Mesendoderm (in vitro differentiated cells): Measurements from ENCODE around the gene TNFAIP1.

Source experiments
- DNase-seq: peaks from one replicate; pipeline ENCODE4 v3.0.0; 2013
- H2AK5ac ChIP-seq: 2 replicates; pipeline ENCODE4 v1.6.1; 2013; ENCODE audit warnings: low read length, inconsistent platforms
- H2BK120ac ChIP-seq: 2 replicates; pipeline ENCODE4 v1.6.1; 2013; ENCODE audit warnings: low read depth, mild to moderate bottlenecking, low read length, moderate library complexity, mixed read lengths
- H2BK15ac ChIP-seq: replicated peaks from 2 replicates; pipeline ENCODE4 v1.6.1; 2013; ENCODE audit warnings: low read depth, mild to moderate bottlenecking, moderate library complexity
- H2BK5ac ChIP-seq: 2 replicates; pipeline ENCODE4 v1.6.1; 2013; ENCODE audit warnings: low read length, inconsistent platforms
- H3K18ac ChIP-seq: 2 replicates; pipeline ENCODE4 v1.6.1; 2013; ENCODE audit warnings: mild to moderate bottlenecking, low read length, mixed read lengths
- H3K23ac ChIP-seq: one replicate; pipeline ENCODE4 v1.6.1; 2013; ENCODE audit warnings: low read length
- H3K27ac ChIP-seq: 2 replicates; pipeline ENCODE4 v1.5.1; 2013; ENCODE audit warnings: low read depth, mild to moderate bottlenecking, inconsistent platforms, low read length, moderate library complexity
- H3K27me3 ChIP-seq: 2 replicates; pipeline ENCODE4 v1.6.1; 2013; ENCODE audit warnings: low read length, control low read depth, mild to moderate bottlenecking, inconsistent platforms; ENCODE audit not compliant: insufficient read depth, poor library complexity
- H3K36me3 ChIP-seq: 2 replicates; pipeline ENCODE4 v1.6.1; 2013; ENCODE audit warnings: low read length, inconsistent platforms; ENCODE audit not compliant: control insufficient read depth, insufficient read depth
- H3K4ac ChIP-seq: one replicate; pipeline ENCODE4 v1.6.1; 2013; ENCODE audit warnings: low read depth, mild to moderate bottlenecking, low read length, moderate library complexity
- H3K4me1 ChIP-seq: 2 replicates; pipeline ENCODE4 v1.6.1; 2013; ENCODE audit warnings: low read depth, low read length, inconsistent platforms; ENCODE audit not compliant: control insufficient read depth
- H3K4me2 ChIP-seq: 2 replicates; pipeline ENCODE4 v1.6.1; 2013; ENCODE audit warnings: low read length
- H3K4me3 ChIP-seq: 2 replicates; pipeline ENCODE4 v1.5.1; 2013; ENCODE audit warnings: mild to moderate bottlenecking, low read length
- H3K56ac ChIP-seq: one replicate; pipeline ENCODE4 v1.6.1; 2013; ENCODE audit warnings: low read length
- H3K79me1 ChIP-seq: 2 replicates; pipeline ENCODE4 v1.6.1; 2013; ENCODE audit warnings: low read length, inconsistent platforms
- H3K79me2 ChIP-seq: 2 replicates; pipeline ENCODE4 v1.6.1; 2013; ENCODE audit warnings: mild to moderate bottlenecking, low read length; ENCODE audit not compliant: control insufficient read depth, insufficient read depth
- H3K9ac ChIP-seq: 2 replicates; pipeline ENCODE4 v1.6.1; 2013; ENCODE audit warnings: low read length, inconsistent platforms
- H4K5ac ChIP-seq: one replicate; pipeline ENCODE4 v1.6.1; 2013; ENCODE audit warnings: low read length
- H4K8ac ChIP-seq: one replicate; pipeline ENCODE4 v1.6.1; 2013; ENCODE audit warnings: low read depth, mild to moderate bottlenecking, control low read depth, low read length, moderate library complexity
- WGBS: extraction: QIAGEN DNeasy Blood & Tissue Kit; methylation state at CpG from one replicate; pipeline ENCODE4 v1.1.7; 2013; ENCODE audit warnings: low lambda C conversion rate, missing lambda C conversion rate; ENCODE audit not compliant: insufficient coverage; ENCODE audit errors: extremely low coverage; 5-methylcytosine and 5-hydroxymethylcytosine counted together

TNFAIP1 gene

GRCh38 chr17:28327031-28327607, 8.4 kb upstream of the TNFAIP1 start:
- H3K36me3 ChIP-seq: peaks cover 11% of the 10 kb centered on the region
- no peak overlapping the region for H3K9ac ChIP-seq
- H4K8ac ChIP-seq: no peak overlapping the region
- no peak overlapping the region for H3K4ac ChIP-seq
- H3K4me1 ChIP-seq: no peaks in the 10 kb centered on the region
- no peaks in the 10 kb centered on the region for H3K27me3 ChIP-seq
- H2BK5ac ChIP-seq: no peak overlapping the region
- H3K27ac ChIP-seq: no peak overlapping the region
- DNase-seq: no peak
- peaks cover 32% of the 10 kb centered on the region for H3K79me2 ChIP-seq
- no peak overlapping the region for H4K5ac ChIP-seq
- H3K18ac ChIP-seq: no peak overlapping the region
- H3K4me3 ChIP-seq: no peak overlapping the region
- peaks cover 12% of the 10 kb centered on the region for H3K79me1 ChIP-seq
- no peak overlapping the region for H3K4me2 ChIP-seq
- WGBS: no CpG with 5 or more reads among the region's 9 CpGs
- H3K23ac ChIP-seq: no peak overlapping the region
- no peak overlapping the region for H2AK5ac ChIP-seq
- H2BK120ac ChIP-seq: no peak overlapping the region
- no peak overlapping the region for H3K56ac ChIP-seq
- H2BK15ac ChIP-seq: no peak overlapping the region

GRCh38 chr17:28327709-28328108, 7.9 kb upstream of the TNFAIP1 start:
- Histone ChIP-seq H2BK120ac (no peak overlapping the region), H3K56ac (no peak overlapping the region), H4K8ac (no peak overlapping the region), H4K5ac (no peak overlapping the region), H3K4me2 (no peak overlapping the region), H2BK15ac (no peak overlapping the region), H3K4ac (no peak overlapping the region), H2AK5ac (no peak overlapping the region), H3K18ac (no peak overlapping the region), H3K36me3 (peaks cover 11% of the 10 kb centered on the region), H3K27ac (no peak overlapping the region), H3K4me3 (no peak overlapping the region), H3K79me1 (peaks cover 12% of the 10 kb centered on the region), H3K9ac (no peak overlapping the region), H3K79me2 (peaks cover 26% of the 10 kb centered on the region), H3K4me1 (no peaks in the 10 kb centered on the region), H3K23ac (no peak overlapping the region), H2BK5ac (no peak overlapping the region), H3K27me3 (no peaks in the 10 kb centered on the region)
- DNase-seq: no peak
- no CpG with 5 or more reads among the region's 3 CpGs for WGBS

GRCh38 chr17:28328325-28328724, 7.2 kb upstream of the TNFAIP1 start:
- Histone ChIP-seq H3K23ac (no peak overlapping the region), H3K27me3 (no peaks in the 10 kb centered on the region), H3K79me1 (peaks cover 12% of the 10 kb centered on the region), H4K5ac (no peak overlapping the region), H3K4ac (no peak overlapping the region), H3K36me3 (peaks cover 11% of the 10 kb centered on the region), H4K8ac (no peak overlapping the region), H2AK5ac (no peak overlapping the region), H3K9ac (no peak overlapping the region), H3K79me2 (peaks cover 21% of the 10 kb centered on the region), H2BK5ac (no peak overlapping the region), H3K4me2 (no peak overlapping the region), H3K27ac (no peak overlapping the region), H3K4me1 (no peaks in the 10 kb centered on the region), H3K56ac (no peak overlapping the region), H2BK15ac (no peak overlapping the region), H3K18ac (no peak overlapping the region), H2BK120ac (no peak overlapping the region), H3K4me3 (no peak overlapping the region)
- WGBS: no CpG with 5 or more reads among the region's 4 CpGs
- DNase-seq: no peak

- no peak overlapping the region for H3K56ac ChIP-seq
- H3K79me1 ChIP-seq: peaks cover 11% of the 10 kb centered on the region
- no peak overlapping the region for H3K18ac ChIP-seq
- H2BK5ac ChIP-seq: no peak overlapping the region
- no peak overlapping the region for H2AK5ac ChIP-seq
- no peaks in the 10 kb centered on the region for H3K27me3 ChIP-seq
- peaks cover 6% of the 10 kb centered on the region for H3K4me1 ChIP-seq
- H3K9ac ChIP-seq: no peak overlapping the region
- peaks cover 3% of the 10 kb centered on the region for H3K79me2 ChIP-seq
- H3K23ac ChIP-seq: no peak overlapping the region
- H2BK120ac ChIP-seq: no peak overlapping the region
- no peak overlapping the region for H2BK15ac ChIP-seq
- H3K27ac ChIP-seq: no peak overlapping the region
- no peak overlapping the region for H4K5ac ChIP-seq
- no peak overlapping the region for H4K8ac ChIP-seq
- no peak overlapping the region for H3K4me2 ChIP-seq
- DNase-seq: no peak
- no peak overlapping the region for H3K4me3 ChIP-seq
- WGBS: no CpG with 5 or more reads among the region's 5 CpGs
- no peak overlapping the region for H3K4ac ChIP-seq
- H3K36me3 ChIP-seq: peaks cover 11% of the 10 kb centered on the region
Measured at GRCh38 chr17:28330671-28331070, 4.9 kb upstream of the TNFAIP1 start.

GRCh38 chr17:28331891-28332420, 3.6 kb upstream of the TNFAIP1 start:
- Histone ChIP-seq H3K4ac (no peak overlapping the region), H3K27ac (no peak overlapping the region), H4K8ac (no peak overlapping the region), H2BK120ac (no peak overlapping the region), H3K79me1 (peaks cover 9% of the 10 kb centered on the region), H4K5ac (no peak overlapping the region), H2AK5ac (no peak overlapping the region), H2BK5ac (no peak overlapping the region), H3K56ac (no peak overlapping the region), H2BK15ac (no peak overlapping the region), H3K79me2 (peaks cover 5% of the 10 kb centered on the region), H3K4me3 (no peak overlapping the region), H3K18ac (no peak overlapping the region), H3K9ac (no peak overlapping the region), H3K4me2 (no peak overlapping the region), H3K36me3 (peaks cover 6% of the 10 kb centered on the region), H3K4me1 (peaks cover 9% of the 10 kb centered on the region), H3K27me3 (no peaks in the 10 kb centered on the region), H3K23ac (no peak overlapping the region)
- WGBS: no CpG with 5 or more reads among the region's 6 CpGs
- DNase-seq: no peak
